OCI-LY3 (cell line): ENCODE results near the gene LCE1F.

Source experiments
- H2AFZ ChIP-seq: fragments of 200-600, 300-600 bp; shearing (Covaris generic); 2 replicates; pipeline ENCODE4 v1.6.0; 2014; ENCODE audit warnings: antibody characterized with exemption, low read depth, low read length
- H3K27ac ChIP-seq: fragments of 200-600, 300-600 bp; sonication (generic); 2 replicates; pipeline ENCODE4 v1.5.1; 2014; ENCODE audit warnings: mild to moderate bottlenecking, low read length, moderate library complexity, mixed read lengths
- H3K27me3 ChIP-seq: fragments of 200-600, 300-600 bp; sonication (generic); 2 replicates; pipeline ENCODE4 v1.6.1; 2014; ENCODE audit warnings: low read depth, low read length, mixed read lengths
- H3K36me3 ChIP-seq: fragments of 200-600, 300-600 bp; sonication (generic); replicated peaks from 2 replicates; pipeline ENCODE3; 2014; ENCODE audit warnings: low read depth, low read length, mixed read lengths
- H3K4me1 ChIP-seq: fragments of 300-600, 200-600 bp; sonication (generic); 2 replicates; pipeline ENCODE4 v1.6.1; 2014; ENCODE audit warnings: low read length, mixed read lengths
- H3K4me2 ChIP-seq: fragments of 200-600, 300-600 bp; sonication (generic); 2 replicates; pipeline ENCODE4 v1.6.1; 2014; ENCODE audit warnings: low read length, mixed read lengths
- H3K4me3 ChIP-seq: fragments of 300-600, 200-600 bp; sonication (generic); 2 replicates; pipeline ENCODE4 v1.5.1; 2014; ENCODE audit warnings: antibody characterized with exemption, mild to moderate bottlenecking, low read length, moderate library complexity
- H3K79me2 ChIP-seq: fragments of 300-600, 200-600 bp; shearing (Covaris generic); 2 replicates; pipeline ENCODE4 v1.6.1; 2014; ENCODE audit warnings: mild to moderate bottlenecking, low read length, mixed read lengths
- H3K9ac ChIP-seq: fragments of 300-600, 200-600 bp; shearing (Covaris generic); 2 replicates; pipeline ENCODE4 v1.6.0; 2014; ENCODE audit warnings: mild to moderate bottlenecking, low read length, moderate library complexity
- H3K9me3 ChIP-seq: fragments of 200-600, 300-600 bp; shearing (Covaris generic); 2 replicates; pipeline ENCODE4 v1.6.1; 2014; ENCODE audit warnings: low read length, mixed read lengths; ENCODE audit not compliant: insufficient read depth
- H4K20me1 ChIP-seq: fragments of 200-600, 300-600 bp; sonication (generic); 2 replicates; pipeline ENCODE4 v1.6.1; 2016; ENCODE audit warnings: low read length, mixed read lengths; ENCODE audit not compliant: insufficient read depth
- CTCF ChIP-seq: fragments of 200-600, 300-600 bp; sonication (generic); IDR thresholded peaks from 2 replicates; pipeline ENCODE4 v1.5.1; 2014; ENCODE audit warnings: antibody characterized with exemption, low read length, low read depth
- EZH2phosphoT487 ChIP-seq: fragments of 200-600 bp; shearing (Covaris generic); IDR thresholded peaks from 2 replicates; pipeline ENCODE4 v1.6.1; 2018; ENCODE audit warnings: antibody characterized with exemption, mixed run types, low read depth

The LCE1F gene

GRCh38 chr1:152806576-152806975 is 31.6 kb downstream of the LCE1F start, which contains the start of gene LCE1C:
Gene LCE1C (minus strand): TSS chr1:152806651. CDS start chr1:152805478, 1,173 bp downstream.
- Histone ChIP-seq H2AFZ (no peak within 1 kb of the TSS), H3K79me2 (no peaks in the 10 kb centered on the region), H3K4me1 (peaks cover 14% of the 10 kb centered on the region), H3K27me3 (peaks cover 39% of the 10 kb centered on the region), H4K20me1 (no peaks in the 10 kb centered on the region), H3K9me3 (no peaks in the 10 kb centered on the region), H3K27ac (no peak within 1 kb of the TSS), H3K4me2 (no peak within 1 kb of the TSS), H3K36me3 (no peaks in the 10 kb centered on the region), H3K4me3 (no peak within 1 kb of the TSS), H3K9ac (no peak within 1 kb of the TSS)
- TF ChIP-seq CTCF, result no peak
- TF ChIP-seq EZH2phosphoT487, result no peak

GRCh38 chr1:152811050-152811449 is 36.1 kb downstream of the LCE1F start:
- Histone ChIP-seq H4K20me1 (no peaks in the 10 kb centered on the region), H3K79me2 (no peaks in the 10 kb centered on the region), H3K4me1 (peaks cover 15% of the 10 kb centered on the region), H3K4me2 (peak overlapping the region; percentile 31; the same call in 1 of the 2 replicates), H3K27me3 (peaks cover 45% of the 10 kb centered on the region), H2AFZ (no peak overlapping the region), H3K9ac (no peak overlapping the region), H3K27ac (no peak overlapping the region), H3K4me3 (no peak overlapping the region), H3K36me3 (no peaks in the 10 kb centered on the region), H3K9me3 (no peaks in the 10 kb centered on the region)
- TF ChIP-seq EZH2phosphoT487 (no peak), CTCF (no peak)

GRCh38 chr1:152811671-152812070 is 36.7 kb downstream of the LCE1F start, which contains the start of gene LCE1B:
Gene LCE1B (plus strand): TSS chr1:152811971. CDS start chr1:152812447, 476 bp downstream.
- H3K4me2 ChIP-seq, result peak within 1 kb of the TSS; percentile 31; the same call in 1 of the 2 replicates
- H3K79me2 ChIP-seq, result no peaks in the 10 kb centered on the region
- no peaks in the 10 kb centered on the region for H4K20me1 ChIP-seq
- H3K27ac ChIP-seq, result no peak within 1 kb of the TSS
- H2AFZ ChIP-seq, result no peak within 1 kb of the TSS
- H3K9me3 ChIP-seq, result no peaks in the 10 kb centered on the region
- no peaks in the 10 kb centered on the region for H3K36me3 ChIP-seq
- no peak within 1 kb of the TSS for H3K9ac ChIP-seq
- no peak within 1 kb of the TSS for H3K4me3 ChIP-seq
- TF ChIP-seq CTCF (no peak), EZH2phosphoT487 (no peak)
- H3K4me1 ChIP-seq, result peaks cover 15% of the 10 kb centered on the region
- H3K27me3 ChIP-seq, result peaks cover 47% of the 10 kb centered on the region

GRCh38 chr1:152817309-152817708 is 42.4 kb downstream of the LCE1F start:
- TF ChIP-seq EZH2phosphoT487 (no peak), CTCF (no peak)
- H4K20me1 ChIP-seq, result no peaks in the 10 kb centered on the region
- H3K9me3 ChIP-seq, result no peaks in the 10 kb centered on the region

More at GRCh38 chr1:152817309-152817708, 42.4 kb downstream of the LCE1F start:
- Histone ChIP-seq H2AFZ (no peak overlapping the region), H3K4me3 (no peak overlapping the region), H3K36me3 (no peaks in the 10 kb centered on the region), H3K4me2 (no peak overlapping the region), H3K79me2 (no peaks in the 10 kb centered on the region), H3K4me1 (peaks cover 7% of the 10 kb centered on the region), H3K27ac (no peak overlapping the region), H3K27me3 (peaks cover 25% of the 10 kb centered on the region), H3K9ac (no peak overlapping the region)
